HepG2 (cell line): Measurements from ENCODE around the gene PREP. TPM values are rescaled to one million over a fixed set of nuclear protein-coding genes. Genes with fewer than 3 reads are reported as not detected.

ENCODE experiments used
- ASH2L ChIP-seq: fragments of 300-600, 200-600 bp; sonication (generic); IDR thresholded peaks from 2 replicates; pipeline ENCODE4 v1.7.0; 2017; ENCODE audit warnings: low read depth, mild to moderate bottlenecking, moderate library complexity, mixed read lengths, low read length; ENCODE audit not compliant: insufficient read length
- ATF7-NPFF ChIP-seq: sonication (generic); formaldehyde crosslinking; IDR thresholded peaks from 2 replicates; pipeline ENCODE4 v1.8.1; 2023; ENCODE audit warnings: mild to moderate bottlenecking, low read depth, missing genetic modification reagents, moderate library complexity
- FOXP1 ChIP-seq, 2 experiments: fragments of 450-650 bp in 1 of 2; IDR thresholded peaks; 2 replicates each; pipeline ENCODE4 v1.6.1; 2017 to 2018; ENCODE audit warnings: antibody characterized with exemption in 1 of 2
- FUBP1 ChIP-seq: sonication (generic); formaldehyde crosslinking; IDR thresholded peaks from 2 replicates; pipeline ENCODE4 v1.5.1; 2020; ENCODE audit warnings: missing genetic modification reagents, mild to moderate bottlenecking, borderline replicate concordance
- HOXA3 ChIP-seq: sonication (generic); formaldehyde crosslinking; IDR thresholded peaks from 2 replicates; pipeline ENCODE4 v1.5.0; 2020; ENCODE audit warnings: missing genetic modification reagents
- ISL2 ChIP-seq: sonication (generic); formaldehyde crosslinking; IDR thresholded peaks from 2 replicates; pipeline ENCODE4 v1.5.0; 2020; ENCODE audit warnings: missing genetic modification reagents
- KDM2A ChIP-seq: sonication (generic); formaldehyde crosslinking; IDR thresholded peaks from 2 replicates; pipeline ENCODE4 v1.4.0; 2020; ENCODE audit warnings: low read depth, missing genetic modification reagents, borderline replicate concordance
- MNT ChIP-seq: fragments of 450-650 bp; IDR thresholded peaks from 2 replicates; pipeline ENCODE4 v1.6.1; 2016
- NCOA1 ChIP-seq: sonication (generic); formaldehyde crosslinking; IDR thresholded peaks from 2 replicates; pipeline ENCODE4 v1.9.0; 2021; ENCODE audit warnings: missing genetic modification reagents
- NFYB ChIP-seq: sonication (generic); formaldehyde crosslinking; IDR thresholded peaks from 2 replicates; pipeline ENCODE4 v1.4.0; 2020; ENCODE audit warnings: missing genetic modification reagents
- SNAPC2 ChIP-seq: sonication (generic); formaldehyde crosslinking; IDR thresholded peaks from 2 replicates; pipeline ENCODE4 v1.8.1; 2022; ENCODE audit warnings: mild to moderate bottlenecking, missing genetic modification reagents
- SRSF9 ChIP-seq: fragments of 200-400 bp; formaldehyde crosslinking; IDR thresholded peaks from 2 replicates; pipeline ENCODE4 v1.6.1; 2018; ENCODE audit warnings: borderline replicate concordance, mild to moderate bottlenecking, low read depth, low read length; ENCODE audit not compliant: insufficient read depth, poor library complexity, severe bottlenecking
- TRIM22 ChIP-seq: fragments of 450-650 bp; IDR thresholded peaks from 2 replicates; pipeline ENCODE4 v1.6.1; 2017
- ZNF232 ChIP-seq: sonication (generic); formaldehyde crosslinking; IDR thresholded peaks from 2 replicates; pipeline ENCODE4 v1.4.0; 2020; ENCODE audit warnings: missing genetic modification reagents, borderline replicate concordance
- ZNF251 ChIP-seq: sonication (generic); formaldehyde crosslinking; IDR thresholded peaks from 2 replicates; pipeline ENCODE4 v1.9.0; 2021; ENCODE audit warnings: mild to moderate bottlenecking, missing genetic modification reagents
- ZNF460 ChIP-seq: sonication (generic); formaldehyde crosslinking; IDR thresholded peaks from 2 replicates; pipeline ENCODE4 v1.5.1; 2020; ENCODE audit warnings: missing genetic modification reagents, mild to moderate bottlenecking, borderline replicate concordance
- ZNF781 ChIP-seq: sonication (generic); formaldehyde crosslinking; IDR thresholded peaks from 2 replicates; pipeline ENCODE4 v1.5.1; 2020; ENCODE audit warnings: borderline replicate concordance, mild to moderate bottlenecking, missing genetic modification reagents; ENCODE audit errors: not compliant biosample characterization
- ZNF878 ChIP-seq: sonication (generic); formaldehyde crosslinking; IDR thresholded peaks from 2 replicates; pipeline ENCODE4 v1.8.1; 2023; ENCODE audit warnings: mild to moderate bottlenecking, missing genetic modification reagents, moderate library complexity
- ZNF879 ChIP-seq: sonication (generic); formaldehyde crosslinking; IDR thresholded peaks from 2 replicates; pipeline ENCODE4 v1.8.1; 2023; ENCODE audit warnings: missing genetic modification reagents
- polyA plus RNA-seq, 8 experiments: library from polyadenylated mRNA; depleted of rRNA in 3 of 8; stranded (reverse) in 7 of 8; unstranded in 1 of 8; fragments of >200 nt; fragmentation: Illumina TruSeq in 4 of 8; extraction: Trizol in 4 of 8; gene quantifications; 2 replicates each; pipeline versions ENCODE4 v1.2.1 to v1.2.3, GENCODE V29; 2011 to 2016; ENCODE audit warnings: low read depth in 4 of 8, missing spikeins in 1 of 8, mixed read lengths in 1 of 8; ENCODE audit not compliant: insufficient read depth in 1 of 8
- total RNA-seq, 5 experiments: library from RNA; depleted of rRNA; stranded (reverse); fragments of >200 nt; fragmentation: Illumina TruSeq; extraction: Trizol; gene quantifications; 2 replicates each; pipeline ENCODE4 v1.2.3, GENCODE V29; 2016; ENCODE audit warnings: low read depth in 1 of 5
- TF ChIP-seq, protein P1 (sequence below): sonication (generic); formaldehyde crosslinking; IDR thresholded peaks from 2 replicates; pipeline ENCODE4 v1.5.0; 2020; ENCODE audit warnings: missing genetic modification reagents
- TF ChIP-seq, protein P2 (sequence below): sonication (generic); formaldehyde crosslinking; IDR thresholded peaks from 2 replicates; pipeline ENCODE4 v1.5.0; 2020; ENCODE audit warnings: mild to moderate bottlenecking, missing genetic modification reagents
- TF ChIP-seq, protein P3 (sequence below): sonication (generic); formaldehyde crosslinking; IDR thresholded peaks from 2 replicates; pipeline ENCODE4 v1.4.0; 2020; ENCODE audit warnings: missing genetic modification reagents

The PREP gene
- total and polyA plus RNA-seq, 2 of the 13 experiments (the other 11 are each of a cell fraction or from before 2014, with no cell fraction given): 12.6 to 15.9 TPM

GRCh38 chr6:105428342-105428957 is 25.6 kb upstream of the PREP start (continued):
- TF ChIP-seq SNAPC2 (CRISPR knock-in tag): no peak
- no peak for TF ChIP-seq ZNF879 (CRISPR knock-in tag)
- no peak for TF ChIP-seq ATF7-NPFF (CRISPR knock-in tag)
- TF ChIP-seq HOXA3 (CRISPR knock-in tag): no peak
- no peak for TF ChIP-seq MNT
- TF ChIP-seq ZNF460 (CRISPR knock-in tag): no peak
- no peak for TF ChIP-seq FOXP1 (IDR thresholded peaks at IDR 0.05)
- TF ChIP-seq FOXP1 (CRISPR knock-in tag; IDR thresholded peaks at IDR 0.05): peak; percentile 65; the same call in 1 of the 2 replicates
- peak; percentile 44 for TF ChIP-seq ASH2L
- TF ChIP-seq, protein P1, sequence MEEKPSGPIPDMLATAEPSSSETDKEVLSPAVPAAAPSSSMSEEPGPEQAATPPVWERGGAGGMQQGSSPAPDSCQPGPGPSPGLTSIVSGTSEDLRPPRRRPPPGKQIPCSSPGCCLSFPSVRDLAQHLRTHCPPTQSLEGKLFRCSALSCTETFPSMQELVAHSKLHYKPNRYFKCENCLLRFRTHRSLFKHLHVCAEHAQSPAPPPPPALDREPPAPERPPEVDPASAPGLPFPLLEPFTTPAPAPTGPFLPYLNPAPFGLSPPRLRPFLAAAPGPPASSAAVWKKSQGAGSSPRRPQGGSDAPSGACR (CRISPR knock-in tag): no peak
- TF ChIP-seq ZNF781 (CRISPR knock-in tag): no peak
- TF ChIP-seq ISL2 (CRISPR knock-in tag): peak; percentile 74
- TF ChIP-seq KDM2A (CRISPR knock-in tag): no peak
- TF ChIP-seq, protein P2, sequence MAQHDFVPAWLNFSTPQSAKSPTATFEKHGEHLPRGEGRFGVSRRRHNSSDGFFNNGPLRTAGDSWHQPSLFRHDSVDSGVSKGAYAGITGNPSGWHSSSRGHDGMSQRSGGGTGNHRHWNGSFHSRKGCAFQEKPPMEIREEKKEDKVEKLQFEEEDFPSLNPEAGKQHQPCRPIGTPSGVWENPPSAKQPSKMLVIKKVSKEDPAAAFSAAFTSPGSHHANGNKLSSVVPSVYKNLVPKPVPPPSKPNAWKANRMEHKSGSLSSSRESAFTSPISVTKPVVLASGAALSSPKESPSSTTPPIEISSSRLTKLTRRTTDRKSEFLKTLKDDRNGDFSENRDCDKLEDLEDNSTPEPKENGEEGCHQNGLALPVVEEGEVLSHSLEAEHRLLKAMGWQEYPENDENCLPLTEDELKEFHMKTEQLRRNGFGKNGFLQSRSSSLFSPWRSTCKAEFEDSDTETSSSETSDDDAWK: no peak
- TF ChIP-seq NFYB: no peak
- no peak for TF ChIP-seq ZNF232
- no peak for TF ChIP-seq FUBP1 (CRISPR knock-in tag)
- TF ChIP-seq ZNF878 (CRISPR knock-in tag): no peak
- no peak for TF ChIP-seq TRIM22
- no peak for TF ChIP-seq NCOA1 (CRISPR knock-in tag)
- no peak for TF ChIP-seq SRSF9
- TF ChIP-seq, protein P3, sequence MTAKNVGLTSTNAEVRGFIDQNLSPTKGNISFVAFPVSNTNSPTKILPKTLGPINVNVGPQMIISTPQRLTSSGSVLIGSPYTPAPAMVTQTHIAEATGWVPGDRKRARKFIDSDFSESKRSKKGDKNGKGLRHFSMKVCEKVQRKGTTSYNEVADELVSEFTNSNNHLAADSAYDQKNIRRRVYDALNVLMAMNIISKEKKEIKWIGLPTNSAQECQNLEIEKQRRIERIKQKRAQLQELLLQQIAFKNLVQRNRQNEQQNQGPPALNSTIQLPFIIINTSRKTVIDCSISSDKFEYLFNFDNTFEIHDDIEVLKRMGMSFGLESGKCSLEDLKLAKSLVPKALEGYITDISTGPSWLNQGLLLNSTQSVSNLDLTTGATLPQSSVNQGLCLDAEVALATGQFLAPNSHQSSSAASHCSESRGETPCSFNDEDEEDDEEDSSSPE: no peak
- TF ChIP-seq ZNF251 (CRISPR knock-in tag): no peak
